GM18508 (cell line): ENCODE measurements around the gene TEC.
"Not testable (repeated sequence)": the region's sequence is repeated elsewhere in the genome, so short reads cannot be mapped to it uniquely, and the experiment has no call there.

Experiments
- ATAC-seq: cut with Tn5 transposase; IDR thresholded peaks from one replicate; pipeline ENCODE4 v1.9.1; 2021; ENCODE audit warnings: moderate number of reproducible peaks; ENCODE audit not compliant: insufficient read depth, unreplicated experiment

The TEC gene

GRCh38 chr4:48243887-48244286, 25.8 kb downstream of the TEC start:
- no peak for ATAC-seq

DNA sequence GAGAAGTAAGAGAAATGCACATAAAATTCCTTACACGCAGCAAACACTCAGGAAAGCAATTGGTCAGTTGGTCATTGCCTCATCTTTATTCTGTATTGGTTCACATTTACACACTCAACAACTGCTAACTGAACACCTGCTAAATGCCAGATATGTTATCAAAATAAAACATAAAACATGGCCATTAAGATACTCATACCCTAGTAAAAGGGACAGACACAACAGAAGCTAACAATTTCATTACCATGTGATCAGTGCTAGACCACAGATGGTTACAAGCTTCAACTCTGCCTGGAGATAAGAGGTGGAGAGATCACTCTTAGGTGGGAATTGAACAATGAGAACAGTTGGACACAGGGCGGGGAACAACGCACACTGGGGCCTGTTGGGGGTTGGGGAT, 26.2 kb downstream of the TEC start:
- no peak for ATAC-seq

GRCh38 chr4:48242511-48243195, 27.0 kb downstream of the TEC start:
- ATAC-seq = no peak

DNA sequence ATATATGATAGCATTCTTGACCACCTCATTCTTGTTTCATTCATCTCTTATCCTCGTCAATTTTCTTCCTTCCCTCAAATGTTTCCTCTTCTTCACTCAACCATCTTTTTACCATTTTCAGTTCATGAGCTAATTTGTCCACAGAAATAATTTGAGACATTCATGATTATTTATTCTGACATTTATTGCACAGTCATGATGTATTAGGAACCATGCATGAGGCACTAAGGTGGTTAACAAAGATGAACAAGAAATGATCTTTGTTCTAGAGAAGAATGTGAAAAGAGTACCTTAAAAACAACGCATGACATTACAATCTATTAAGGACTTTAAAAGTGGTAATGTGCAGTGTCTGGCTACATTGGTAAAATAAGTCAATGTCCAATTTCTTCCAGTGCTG, 27.9 kb downstream of the TEC start:
- no peak for ATAC-seq

DNA sequence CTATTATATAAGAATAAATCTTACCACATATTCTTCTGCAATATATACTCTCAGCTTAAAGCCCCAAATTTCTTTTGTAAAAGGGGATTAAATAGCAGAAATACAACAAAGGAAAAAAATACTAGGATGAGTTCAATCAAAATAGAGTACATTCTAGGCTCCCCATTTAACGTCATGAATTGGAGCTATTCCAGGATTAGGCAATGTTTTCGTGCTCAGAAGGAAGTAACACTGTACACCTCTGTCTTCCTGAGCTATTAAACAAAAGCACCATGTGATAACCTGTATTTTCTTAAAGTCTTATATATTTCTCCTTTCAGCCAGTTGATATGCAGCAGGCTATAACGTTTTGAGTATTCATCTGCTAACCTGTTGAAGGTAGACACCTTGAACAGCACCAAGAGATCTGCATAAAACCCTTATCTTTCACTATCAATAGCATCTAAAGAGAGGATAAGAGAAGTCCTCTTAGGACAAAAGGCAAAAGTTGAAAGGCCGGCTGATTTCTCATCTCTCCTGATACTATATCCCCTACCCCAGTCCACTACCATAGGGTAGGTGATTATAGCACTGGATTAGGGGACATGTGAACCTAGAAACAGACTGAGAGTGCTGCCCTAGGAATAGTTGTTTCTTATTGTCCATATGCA, 31.5 kb downstream of the TEC start:
- ATAC-seq = no peak

DNA sequence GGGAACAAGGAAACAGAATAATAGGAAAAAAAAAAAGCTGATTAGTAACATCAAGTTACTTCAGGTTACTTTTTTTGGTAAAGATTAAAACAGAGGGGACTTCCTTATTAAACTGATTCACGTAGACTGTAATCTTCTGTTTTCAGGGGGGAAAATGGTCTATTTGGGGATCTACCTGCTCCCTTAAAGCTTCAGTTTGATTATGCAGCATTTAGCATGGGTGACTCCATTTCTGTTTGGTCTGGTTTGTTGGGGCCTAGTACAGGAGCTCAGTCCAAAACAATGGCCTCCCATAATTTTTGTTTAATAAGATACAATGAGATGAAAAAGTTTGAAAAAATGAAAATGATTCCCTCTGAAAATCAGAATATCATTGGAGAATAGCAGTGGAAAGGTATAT, 34.6 kb downstream of the TEC start:
- ATAC-seq = no peak

DNA sequence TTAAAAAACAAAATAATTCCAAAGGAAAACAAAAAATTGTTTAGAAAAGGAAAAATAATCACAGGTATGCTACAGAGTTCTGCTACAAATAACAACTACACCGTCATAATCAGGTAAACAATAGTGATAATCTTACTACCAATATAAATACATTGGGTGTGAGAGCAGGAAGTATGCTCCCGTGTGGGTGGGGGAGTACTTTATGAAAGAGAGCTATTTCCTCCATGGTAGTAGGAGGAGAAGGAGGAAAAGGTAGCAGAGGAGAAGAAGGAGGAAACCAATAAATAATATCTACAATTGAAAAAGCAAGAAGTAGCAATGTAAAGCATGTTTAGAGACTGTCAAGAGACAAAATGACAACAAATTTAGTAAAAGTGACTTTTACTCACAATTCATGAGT, 35.1 kb downstream of the TEC start:
- no peak for ATAC-seq

- ATAC-seq = no peak
Measured at GRCh38 chr4:48228949-48229348, 40.7 kb downstream of the TEC start.

DNA sequence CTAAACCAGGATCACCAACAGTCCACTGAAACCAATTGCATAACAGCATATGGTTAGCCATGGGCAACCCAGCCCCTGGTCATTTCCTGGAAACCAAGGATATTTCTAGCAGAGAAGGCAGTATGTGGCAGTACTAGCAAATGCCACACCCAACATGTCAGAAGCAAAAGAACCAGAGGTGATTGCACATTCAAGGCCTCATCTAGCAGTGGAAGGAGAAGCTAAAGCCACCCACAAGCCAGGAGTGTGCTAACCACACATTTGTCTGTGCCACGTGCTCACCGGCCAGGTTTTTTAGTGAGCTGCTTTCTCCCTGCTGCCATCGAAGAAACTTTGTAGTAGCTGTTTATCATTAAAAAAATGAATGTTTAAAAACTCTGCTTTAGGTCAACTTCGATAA, 42.0 kb downstream of the TEC start:
- ATAC-seq = no peak

GRCh38 chr4:48226199-48226598, 43.4 kb downstream of the TEC start:
- ATAC-seq = no peak

DNA sequence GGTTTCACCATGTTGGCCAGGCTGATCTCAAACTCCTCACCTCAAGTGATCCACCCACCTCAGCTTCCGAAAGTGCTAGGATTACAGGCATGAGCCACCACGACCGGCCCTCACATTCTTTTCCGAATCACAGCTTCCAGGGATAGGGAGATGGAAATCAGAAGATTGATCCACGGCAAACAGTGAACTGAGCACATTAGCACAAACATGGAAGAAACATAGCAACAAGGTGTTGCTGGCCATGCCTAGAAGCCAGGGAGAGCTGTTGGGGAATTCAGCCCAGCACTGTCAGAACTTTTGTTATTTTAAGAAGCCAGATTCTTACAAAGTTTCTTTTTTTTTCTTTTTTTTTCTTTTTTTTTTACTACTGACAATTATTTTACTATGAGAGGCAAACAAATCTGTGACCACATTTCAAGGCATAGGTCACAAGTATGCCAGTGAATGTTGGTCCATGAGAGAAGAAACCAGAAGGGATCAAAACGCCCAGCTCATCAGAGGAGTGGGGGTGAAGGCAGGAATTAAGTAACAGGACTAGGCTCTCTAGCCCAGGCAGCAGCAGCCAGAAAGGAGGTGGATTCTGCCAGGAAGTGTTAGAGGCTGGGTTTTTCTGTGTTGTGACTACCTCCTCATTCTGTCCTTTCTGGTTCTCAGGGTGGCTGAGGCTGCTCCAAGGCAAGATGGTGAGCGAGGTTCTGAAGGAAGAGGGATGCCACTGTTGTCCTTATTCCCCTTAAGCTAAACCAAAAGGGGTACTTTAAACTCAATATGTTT, 44.1 kb downstream of the TEC start:
- no peak for ATAC-seq

DNA sequence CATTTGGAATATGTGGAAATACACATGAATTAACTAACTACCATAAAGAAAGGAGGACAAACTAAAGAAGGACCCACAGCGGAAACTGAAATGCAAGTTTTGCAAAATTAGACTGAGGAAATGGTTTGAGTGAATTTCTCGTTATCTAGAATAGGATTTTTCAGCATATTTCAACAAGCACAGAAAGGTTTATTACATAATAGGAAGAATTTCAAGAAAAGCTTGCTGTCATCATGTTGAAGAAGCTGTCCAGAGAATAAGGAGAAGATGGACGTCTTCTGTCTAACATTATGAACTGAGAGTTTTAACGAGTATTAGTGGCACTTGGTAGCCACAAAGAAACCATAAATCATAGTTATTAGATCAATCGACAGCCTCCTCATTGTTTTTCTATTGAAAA, 45.0 kb downstream of the TEC start:
- no peak for ATAC-seq

DNA sequence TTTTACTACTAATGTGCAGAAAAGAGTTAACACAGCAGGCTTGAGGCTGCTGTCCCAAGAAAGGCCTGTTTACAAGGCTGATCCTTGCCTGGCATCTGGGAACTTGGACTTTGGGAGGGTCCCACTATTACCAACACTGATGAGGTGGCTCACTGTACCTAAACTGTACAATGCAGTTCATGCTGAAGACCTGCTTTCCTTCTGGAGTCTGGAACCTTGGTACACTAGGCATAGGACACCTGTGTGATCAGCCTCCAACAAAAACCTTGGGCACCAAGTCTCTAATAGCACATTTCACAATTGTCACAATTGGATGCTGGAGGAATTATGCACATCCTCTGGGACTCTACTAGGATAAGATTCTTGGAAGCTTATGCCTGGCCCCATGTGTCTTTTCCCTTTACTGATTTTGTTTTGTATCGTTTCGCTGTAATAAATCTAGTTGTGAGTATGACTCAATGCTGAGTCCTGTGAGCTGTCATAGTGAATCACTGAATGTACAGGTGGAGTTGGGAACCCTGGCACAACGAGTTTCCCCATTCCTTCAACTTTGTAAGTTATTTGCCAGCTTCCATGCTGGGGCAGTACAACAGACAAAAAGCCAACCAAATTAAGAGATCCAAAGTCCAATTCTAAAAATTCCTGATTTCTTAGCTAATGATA, 45.9 kb downstream of the TEC start:
- ATAC-seq = no peak

GRCh38 chr4:48222491-48222890, 47.1 kb downstream of the TEC start:
- no peak for ATAC-seq

DNA sequence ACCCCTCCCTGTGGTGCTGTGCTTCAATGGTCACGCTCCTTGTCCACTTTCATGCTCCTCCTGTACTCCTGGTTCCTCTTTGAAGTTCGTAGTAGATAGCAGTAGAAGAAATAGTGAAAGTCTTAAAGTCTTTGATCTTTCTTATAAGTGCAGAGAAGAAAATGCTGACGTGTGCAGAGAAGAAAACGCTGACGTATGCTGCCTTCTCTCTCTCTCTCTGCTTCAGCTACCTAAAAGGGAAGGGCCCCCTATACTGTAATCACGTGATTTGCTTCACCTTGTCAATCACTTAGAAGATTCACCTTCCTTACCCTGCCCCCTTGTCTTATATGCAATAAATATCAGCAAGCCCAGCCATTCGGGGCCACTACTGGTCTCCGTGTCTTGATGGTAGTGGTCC, 50.2 kb downstream of the TEC start:
- not testable (repeated sequence) for ATAC-seq

- no peak for ATAC-seq
Measured at GRCh38 chr4:48216563-48216962, 53.1 kb downstream of the TEC start.

DNA sequence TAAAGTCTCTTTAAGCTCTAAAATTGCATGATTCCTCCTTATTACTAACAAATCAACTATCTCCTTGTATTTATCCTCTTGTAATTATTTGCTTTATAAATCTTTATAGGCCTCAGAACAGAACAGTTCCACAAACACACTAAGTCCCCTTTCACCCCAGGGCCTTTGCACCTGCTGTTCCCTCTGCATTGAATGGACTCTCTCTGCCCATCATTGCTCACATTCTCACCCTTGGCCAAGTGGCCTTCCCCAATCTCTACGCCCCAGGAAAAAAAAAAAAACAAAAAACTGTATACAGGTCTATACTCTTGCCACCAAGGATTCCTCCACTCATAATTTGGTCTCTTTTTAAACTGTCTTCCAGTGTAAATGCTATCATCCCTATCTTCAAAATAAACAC, 53.7 kb downstream of the TEC start:
- no peak for ATAC-seq

GRCh38 chr4:48212165-48212564, 57.5 kb downstream of the TEC start:
- ATAC-seq = peak; percentile 84

- no peak for ATAC-seq
Measured at GRCh38 chr4:48210966-48211328, 58.7 kb downstream of the TEC start.

- no peak for ATAC-seq
Measured at GRCh38 chr4:48205626-48206025, 64.0 kb downstream of the TEC start.

- no peak for ATAC-seq
Measured at GRCh38 chr4:48205107-48205506, 64.5 kb downstream of the TEC start.
